GM12878 (cell line): ENCODE data around the gene HS3ST1. TPM values are rescaled to one million over a fixed set of nuclear protein-coding genes. Genes with fewer than 3 reads are reported as not detected.

Source experiments
- ATAC-seq: fragments of 200-7000 bp; cut with Tn5 transposase; 3 replicates; pipeline ENCODE4 v1.9.1; 2020; ENCODE audit warnings: mild to moderate bottlenecking, moderate library complexity
- BruUV-seq: library from RNA; stranded (reverse); fragments of 400-500 nt; replicated peaks from 2 replicates; lab custom pipeline; 2021; lab: Mats Ljungman, UMichigan
- CTCF ChIA-PET: fragments of 300-600 bp; sonication (Branson Sonifier 250); formaldehyde crosslinking; extraction: SDS; loops from one replicate; lab custom pipeline; 2021; ENCODE audit warnings: inconsistent platforms; lab: Yijun Ruan, JAX
- POLR2A ChIA-PET: fragments of 350-600 bp; formaldehyde crosslinking; extraction: SDS; loops from one replicate; lab custom pipeline; 2021; ENCODE audit warnings: inconsistent platforms; lab: Charles Lee
- RAD21 ChIA-PET: fragments of 300-600 bp; sonication (Branson Sonifier 250); formaldehyde crosslinking; loops from one replicate; lab custom pipeline; 2023; ENCODE audit warnings: antibody characterized with exemption; ENCODE audit not compliant: unreplicated experiment; lab: Charles Lee
- SMC1A ChIA-PET: fragments of 300-600 bp; sonication (Branson Sonifier 250); formaldehyde crosslinking; loops from one replicate; lab custom pipeline; 2023; ENCODE audit not compliant: unreplicated experiment, uncharacterized antibody; lab: Charles Lee
- DNase-seq: peaks from one replicate; pipeline ENCODE4 v3.0.0-alpha.2; 2011; ENCODE audit warnings: low read depth, low spot score
- FAIRE-seq: peaks from 3 replicates; lab custom pipeline; 2011; peaks lifted over from hg19 to GRCh38; lab: Jason Lieb, UNC
- H2AFZ ChIP-seq: 2 replicates; pipeline ENCODE4 v1.6.0; 2011; ENCODE audit warnings: low read depth, low read length, control low read depth; ENCODE audit not compliant: control insufficient read depth
- H3K27ac ChIP-seq: 2 replicates; pipeline ENCODE4 v1.5.1; 2011; ENCODE audit warnings: control low read depth; ENCODE audit not compliant: control insufficient read depth, insufficient read depth
- H3K27me3 ChIP-seq, 2 experiments: replicated peaks in 1 of 2; 2 replicates each; pipeline versions ENCODE4 v1.6.0 to v1.6.1; 2011; ENCODE audit warnings: low read length in 1 of 2; ENCODE audit not compliant: control insufficient read depth in 2 of 2, insufficient read depth in 2 of 2
- H3K36me3 ChIP-seq, 2 experiments: 2 replicates each; pipeline ENCODE4 v1.5.1; 2011; ENCODE audit warnings: low read length in 1 of 2; ENCODE audit not compliant: control insufficient read depth in 2 of 2, insufficient read depth in 2 of 2
- H3K4me1 ChIP-seq: 2 replicates; pipeline ENCODE4 v1.6.1; 2011; ENCODE audit warnings: mild to moderate bottlenecking, low read length, moderate library complexity, mixed read lengths; ENCODE audit not compliant: control insufficient read depth, insufficient read depth
- H3K4me2 ChIP-seq: 2 replicates; pipeline ENCODE4 v1.6.0; 2011; ENCODE audit warnings: control low read depth; ENCODE audit not compliant: control insufficient read depth, insufficient read depth
- H3K4me3 ChIP-seq: fragments of 200-600 bp; sonication (generic); 2 replicates; pipeline ENCODE4 v1.5.1; 2016
- H3K79me2 ChIP-seq: 2 replicates; pipeline ENCODE4 v1.6.0; 2011; ENCODE audit warnings: low read length; ENCODE audit not compliant: control insufficient read depth, insufficient read depth
- H3K9ac ChIP-seq: 2 replicates; pipeline ENCODE4 v1.8.0; 2011; ENCODE audit warnings: low read length, control low read depth, mixed read lengths; ENCODE audit not compliant: control insufficient read depth, insufficient read depth
- H3K9me3 ChIP-seq: replicated peaks from 3 replicates; pipeline ENCODE4 v1.5.1; 2011; ENCODE audit warnings: mild to moderate bottlenecking, low read length; ENCODE audit not compliant: control insufficient read depth, insufficient read depth
- H4K20me1 ChIP-seq: 2 replicates; pipeline ENCODE4 v1.6.0; 2011; ENCODE audit not compliant: control insufficient read depth, insufficient read depth
- ASH2L ChIP-seq: fragments of 300-600, 200-600 bp; sonication (generic); IDR thresholded peaks from 2 replicates; pipeline ENCODE4 v1.6.1; 2017; ENCODE audit warnings: low read depth, mild to moderate bottlenecking, borderline replicate concordance
- ETV6 ChIP-seq, 2 experiments: fragments of 450-650 bp in 1 of 2; IDR thresholded peaks in 1 of 2; conservative IDR thresholded peaks in 1 of 2; 2 replicates each; pipeline ENCODE4 v1.6.1; 2014; ENCODE audit warnings: antibody characterized with exemption in 1 of 2, borderline replicate concordance in 1 of 2, low read depth in 1 of 2, mild to moderate bottlenecking in 1 of 2, moderate library complexity in 1 of 2
- IKZF1 ChIP-seq: fragments of 450-650 bp; conservative IDR thresholded peaks from 2 replicates; pipeline ENCODE4 v1.6.1; 2017; ENCODE audit warnings: antibody characterized with exemption, mild to moderate bottlenecking
- IKZF2 ChIP-seq, 2 experiments: fragments of 450-650 bp; IDR thresholded peaks; 2 replicates each; pipeline ENCODE4 v1.6.1; 2017; ENCODE audit warnings: mild to moderate bottlenecking in 2 of 2, moderate library complexity in 2 of 2
- IRF4 ChIP-seq: IDR thresholded peaks from 2 replicates; pipeline ENCODE4 v1.6.1; 2011; ENCODE audit warnings: low read depth, low read length
- KLF5 ChIP-seq: fragments of 450-650 bp; IDR thresholded peaks from 2 replicates; pipeline ENCODE4 v1.6.1; 2014; ENCODE audit warnings: mild to moderate bottlenecking; ENCODE audit not compliant: partially characterized antibody
- MYC ChIP-seq: IDR thresholded peaks from 2 replicates; pipeline ENCODE4 v1.6.1; 2011; ENCODE audit warnings: mild to moderate bottlenecking, low read length, moderate library complexity, inconsistent platforms; ENCODE audit not compliant: insufficient read depth, insufficient replicate concordance, insufficient read length, severe bottlenecking
- RCOR1 ChIP-seq: conservative IDR thresholded peaks from 2 replicates; pipeline ENCODE4 v1.6.1; 2012; ENCODE audit warnings: low read depth, low read length, improper control_type of control experiment
- RFX5 ChIP-seq: IDR thresholded peaks from 2 replicates; pipeline ENCODE4 v1.6.1; 2011; ENCODE audit warnings: low read depth, low read length, improper control_type of control experiment
- SIN3A ChIP-seq: IDR thresholded peaks from 2 replicates; pipeline ENCODE4 v1.6.1; 2012; ENCODE audit warnings: low read depth, low read length, improper control_type of control experiment
- SUZ12 ChIP-seq: fragments of 200-600 bp; sonication (generic); IDR thresholded peaks from one replicate; pipeline ENCODE4 v1.6.1; 2018; ENCODE audit warnings: antibody characterized with exemption, mild to moderate bottlenecking; ENCODE audit not compliant: unreplicated experiment
- WGBS: methylation state at CpG from one replicate; pipeline ENCODE4 v1.1.6; 2016; ENCODE audit warnings: low lambda C conversion rate; ENCODE audit not compliant: insufficient replicate concordance, insufficient coverage; ENCODE audit errors: missing lambda C conversion rate; 5-methylcytosine and 5-hydroxymethylcytosine counted together
- in situ Hi-C: fragments of 300-500 bp; cut with MboI; formaldehyde crosslinking; loops from 9 replicates; pipeline ENCODE4 v1.14.3; 2018; ENCODE audit warnings: mixed read lengths
- intact Hi-C: fragments of 100-400 bp; cut with micrococcal nuclease; formaldehyde crosslinking; loops from one replicate; pipeline ENCODE4 v1.14.2; 2022; ENCODE audit not compliant: unreplicated experiment
- polyA plus RNA-seq, 11 experiments: library from polyadenylated mRNA; depleted of rRNA in 4 of 11; unstranded in 6 of 11; stranded (reverse) in 5 of 11; fragments of >200 nt; fragmentation: Nextera tagmentation in 4 of 11; fragmentation: Illumina TruSeq in 1 of 11; extraction: Ambion mirVana in 4 of 11; extraction: Trizol in 1 of 11; gene quantifications; 1 replicate in 1 of 11; 2 replicates in 10 of 11; pipeline versions ENCODE4 v1.2.1 to v1.2.3, GENCODE V29; 2011 to 2016; ENCODE audit warnings: inconsistent platforms in 2 of 11, missing spikeins in 2 of 11, low read depth in 1 of 11
- total RNA-seq, 4 experiments: library from RNA; depleted of rRNA in 3 of 4; stranded (reverse); fragments of >200 nt in 3 of 4; fragmentation: Illumina TruSeq in 1 of 4; extraction: Trizol in 1 of 4; gene quantifications; 2 replicates each; pipeline versions ENCODE4 v1.2.1 to v1.2.3, GENCODE V29; 2013 to 2021
- TF ChIP-seq, protein P1 (sequence below): IDR thresholded peaks from 2 replicates; pipeline ENCODE4 v1.6.1; 2011; ENCODE audit warnings: low read depth, low read length, improper control_type of control experiment, borderline replicate concordance
- TF ChIP-seq, protein P2 (sequence below): fragments of 450-650 bp; IDR thresholded peaks from 2 replicates; pipeline ENCODE4 v1.6.1; 2017; ENCODE audit warnings: mild to moderate bottlenecking, low read depth, inconsistent platforms; ENCODE audit not compliant: poor library complexity, severe bottlenecking

HS3ST1 gene
- total and polyA plus RNA-seq, 10 of the 15 experiments (the other 5 are each of a cell fraction or from before 2014, with no cell fraction given) = 0.03 to 0.65 (median 0.13) TPM

DNA sequence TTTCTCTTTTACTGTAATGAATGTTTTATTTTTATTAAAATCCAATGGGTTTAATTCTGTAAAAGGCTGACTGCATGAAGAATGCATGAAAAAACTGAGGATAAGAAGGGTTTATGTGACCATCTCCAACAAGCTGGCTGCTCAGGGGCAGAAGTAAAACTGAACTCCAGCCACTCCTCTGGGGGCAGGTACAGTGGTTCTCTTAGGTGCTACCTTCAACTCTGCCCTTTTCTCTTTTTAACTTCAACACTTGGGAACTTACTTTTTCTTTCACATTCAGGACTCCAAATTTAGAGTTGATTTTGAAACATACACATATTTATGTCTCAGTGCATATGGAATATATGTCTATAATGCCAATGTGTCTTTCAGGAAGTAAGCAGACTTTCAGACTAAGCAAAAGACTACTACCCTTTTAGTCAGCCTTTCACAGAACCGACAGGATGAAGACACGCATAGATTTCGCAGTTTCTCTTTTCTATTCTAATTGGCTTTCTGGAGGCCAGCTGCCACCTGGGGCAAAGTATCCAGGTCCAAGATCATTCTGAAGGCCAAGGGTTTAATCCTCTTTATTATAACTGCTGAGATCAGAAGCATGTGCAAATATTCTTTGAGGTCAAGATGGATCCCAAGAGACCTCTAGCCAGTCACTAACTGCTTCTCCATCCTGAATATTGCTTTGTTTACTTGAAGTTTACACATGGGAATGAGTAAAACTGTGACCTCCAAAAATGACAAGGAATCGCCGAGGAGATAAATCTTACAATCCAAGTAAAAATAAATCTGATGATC is 30.7 kb downstream of the HS3ST1 start:
- H3K27ac ChIP-seq = no peak overlapping the region
- 18% methylated on average over 5 of the region's 5 CpGs for WGBS
- H3K27me3 ChIP-seq = no peaks in the 10 kb centered on the region
- H3K4me1 ChIP-seq = peaks cover 16% of the 10 kb centered on the region
- H3K9ac ChIP-seq = no peak overlapping the region
- DNase-seq = no peak
- no peak for TF ChIP-seq SIN3A
- H4K20me1 ChIP-seq = no peaks in the 10 kb centered on the region
- peak overlapping the region; percentile 49 for H2AFZ ChIP-seq
- H3K79me2 ChIP-seq = no peaks in the 10 kb centered on the region
- H3K9me3 ChIP-seq = no peaks in the 10 kb centered on the region; the same call in 2 of the 3 replicates
- intact Hi-C loops = no loop called here
- BruUV-seq = no TSS peak
- peak; percentile 88 for FAIRE-seq
- RAD21 ChIA-PET = no interaction called here
- ATAC-seq = peak; percentile 64
- no peak overlapping the region for H3K4me3 ChIP-seq
- H3K36me3 ChIP-seq = no peaks in the 10 kb centered on the region
- H3K4me2 ChIP-seq = peak overlapping the region; percentile 46; the same call in 1 of the 2 replicates
- CTCF ChIA-PET = interaction anchor here (0.6 kb wide), 2 partner anchors 421 to 849 kb away, joined by 3 to 4 read pairs; no protein-coding TSS in a partner anchor
- in situ Hi-C loops = no loop called here
- POLR2A ChIA-PET = no interaction called here
- SMC1A ChIA-PET = interaction anchor here (0.6 to 0.7 kb wide), 2 partner anchors 10 to 216 kb away, joined by 3 to 4 read pairs; no protein-coding TSS in a partner anchor

DNA sequence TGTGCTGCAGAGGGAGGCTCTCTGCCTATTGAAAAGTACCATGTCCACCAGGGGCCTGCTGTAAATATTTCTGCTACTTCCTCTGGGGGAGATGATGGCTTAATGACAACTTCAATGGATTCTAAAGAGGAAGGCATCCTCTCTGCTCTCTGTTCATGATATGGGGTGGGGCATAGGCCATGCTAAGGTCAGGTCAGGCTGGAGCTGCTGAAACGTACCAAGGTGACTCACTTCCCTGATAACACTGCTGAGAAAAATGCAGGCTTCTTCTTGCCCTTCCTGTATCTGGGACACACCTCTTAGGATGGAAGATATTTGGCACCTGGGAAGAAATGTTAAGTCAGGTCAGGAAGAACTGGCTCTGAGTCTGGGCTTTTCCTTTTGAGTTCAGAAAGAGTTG is 31.5 kb downstream of the HS3ST1 start:
- Histone ChIP-seq H3K9me3 (no peaks in the 10 kb centered on the region; the same call in 2 of the 3 replicates), H4K20me1 (no peaks in the 10 kb centered on the region), H3K4me2 (no peak overlapping the region), H3K9ac (no peak overlapping the region), H3K36me3 (no peaks in the 10 kb centered on the region), H3K4me3 (no peak overlapping the region), H3K27ac (no peak overlapping the region), H3K4me1 (peaks cover 11% of the 10 kb centered on the region; the same call in 1 of the 2 replicates), H2AFZ (no peak overlapping the region), H3K79me2 (no peaks in the 10 kb centered on the region), H3K27me3 (no peaks in the 10 kb centered on the region)
- DNase-seq = no peak
- ATAC-seq = no peak
- RAD21 ChIA-PET = no interaction called here
- WGBS = 40% methylated on average over 1 of the region's 1 CpG
- in situ Hi-C loops = no loop called here
- POLR2A ChIA-PET = no interaction called here
- CTCF ChIA-PET = no interaction called here
- BruUV-seq = no TSS peak
- SMC1A ChIA-PET = no interaction called here
- intact Hi-C loops = no loop called here
- no peak for FAIRE-seq
- TF ChIP-seq RCOR1 (no peak), ASH2L (no peak), SUZ12 (no peak), IRF4 (no peak), RFX5 (no peak), KLF5 (no peak), ETV6 (conservative IDR thresholded peaks at IDR 0.05 in 1 of 2, IDR thresholded peaks at IDR 0.05 in 1 of 2; ENCODE audit: borderline replicate concordance in 1 of 2, low read depth in 1 of 2) (no peak), MYC (no peak), IKZF2 (IDR thresholded peaks at IDR 0.05) (no peak), IKZF1 (no peak)
- TF ChIP-seq, protein P1, sequence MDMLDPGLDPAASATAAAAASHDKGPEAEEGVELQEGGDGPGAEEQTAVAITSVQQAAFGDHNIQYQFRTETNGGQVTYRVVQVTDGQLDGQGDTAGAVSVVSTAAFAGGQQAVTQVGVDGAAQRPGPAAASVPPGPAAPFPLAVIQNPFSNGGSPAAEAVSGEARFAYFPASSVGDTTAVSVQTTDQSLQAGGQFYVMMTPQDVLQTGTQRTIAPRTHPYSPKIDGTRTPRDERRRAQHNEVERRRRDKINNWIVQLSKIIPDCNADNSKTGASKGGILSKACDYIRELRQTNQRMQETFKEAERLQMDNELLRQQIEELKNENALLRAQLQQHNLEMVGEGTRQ = no peak
- TF ChIP-seq, protein P2, sequence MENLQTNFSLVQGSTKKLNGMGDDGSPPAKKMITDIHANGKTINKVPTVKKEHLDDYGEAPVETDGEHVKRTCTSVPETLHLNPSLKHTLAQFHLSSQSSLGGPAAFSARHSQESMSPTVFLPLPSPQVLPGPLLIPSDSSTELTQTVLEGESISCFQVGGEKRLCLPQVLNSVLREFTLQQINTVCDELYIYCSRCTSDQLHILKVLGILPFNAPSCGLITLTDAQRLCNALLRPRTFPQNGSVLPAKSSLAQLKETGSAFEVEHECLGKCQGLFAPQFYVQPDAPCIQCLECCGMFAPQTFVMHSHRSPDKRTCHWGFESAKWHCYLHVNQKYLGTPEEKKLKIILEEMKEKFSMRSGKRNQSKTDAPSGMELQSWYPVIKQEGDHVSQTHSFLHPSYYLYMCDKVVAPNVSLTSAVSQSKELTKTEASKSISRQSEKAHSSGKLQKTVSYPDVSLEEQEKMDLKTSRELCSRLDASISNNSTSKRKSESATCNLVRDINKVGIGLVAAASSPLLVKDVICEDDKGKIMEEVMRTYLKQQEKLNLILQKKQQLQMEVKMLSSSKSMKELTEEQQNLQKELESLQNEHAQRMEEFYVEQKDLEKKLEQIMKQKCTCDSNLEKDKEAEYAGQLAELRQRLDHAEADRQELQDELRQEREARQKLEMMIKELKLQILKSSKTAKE = no peak
- TF ChIP-seq, all 136 proteins: peak for 0
